Activated CD8-positive, alpha-beta T cell treated with anti-CD3 and anti-CD28 coated beads for 36 hours (primary cell): Measurements from ENCODE around the gene ALKAL2. TPM values are rescaled to one million over a fixed set of nuclear protein-coding genes. Genes with fewer than 3 reads are reported as not detected.
A peak's percentile ranks its signal among the peaks of the same experiment; 100 is the strongest.

Source experiments
- ATAC-seq: fragments of 200-7000 bp; cut with Tn5 transposase; one replicate; pipeline ENCODE4 v1.10.0; 2021; ENCODE audit warnings: mild to moderate bottlenecking, moderate library complexity
- CTCF ChIA-PET: fragments of 350-600 bp; sonication (Branson Sonifier 250); formaldehyde crosslinking; loops from one replicate; lab custom pipeline; 2021; ENCODE audit warnings: antibody characterized with exemption; lab: Charles Lee
- POLR2A ChIA-PET: fragments of 350-600 bp; sonication (Branson Sonifier 250); formaldehyde crosslinking; loops from one replicate; lab custom pipeline; 2021; ENCODE audit warnings: antibody characterized with exemption; lab: Charles Lee
- DNase-seq: peaks from one replicate; pipeline ENCODE4 v3.0.0-alpha.2; 2020
- H3K27ac Mint-ChIP-seq: one replicate; pipeline ENCODE4 v1.8.0; 2021; ENCODE audit warnings: mild to moderate bottlenecking, mixed read lengths
- H3K27me3 Mint-ChIP-seq: one replicate; pipeline ENCODE4 v1.8.0; 2021; ENCODE audit warnings: mixed read lengths
- H3K36me3 Mint-ChIP-seq: one replicate; pipeline ENCODE4 v1.8.0; 2021; ENCODE audit warnings: low read depth, mixed read lengths
- H3K4me1 Mint-ChIP-seq: one replicate; pipeline ENCODE4 v1.8.0; 2021; ENCODE audit warnings: low read depth, mixed read lengths
- H3K4me3 Mint-ChIP-seq: one replicate; pipeline ENCODE4 v1.8.0; 2021; ENCODE audit warnings: mild to moderate bottlenecking, moderate library complexity, mixed read lengths
- H3K9me3 Mint-ChIP-seq: one replicate; pipeline ENCODE4 v1.8.0; 2021; ENCODE audit warnings: mixed read lengths
- intact Hi-C: fragments of 100-400 bp; cut with micrococcal nuclease; formaldehyde crosslinking; loops from one replicate; pipeline ENCODE4 v1.10.0; 2022
- total RNA-seq, 2 experiments: library from RNA; stranded (reverse); gene quantifications; one replicate each; pipeline ENCODE4 v1.2.3, GENCODE V29; 2021
- TF ChIP-seq, protein P1 (sequence below): fragments of 200-600 bp; IDR thresholded peaks from one replicate; pipeline ENCODE4 v1.8.0; 2022; ENCODE audit warnings: antibody characterized with exemption, mild to moderate bottlenecking

The ALKAL2 gene
- total RNA-seq, 2 experiments from 2014 or later, result not detected

DNA sequence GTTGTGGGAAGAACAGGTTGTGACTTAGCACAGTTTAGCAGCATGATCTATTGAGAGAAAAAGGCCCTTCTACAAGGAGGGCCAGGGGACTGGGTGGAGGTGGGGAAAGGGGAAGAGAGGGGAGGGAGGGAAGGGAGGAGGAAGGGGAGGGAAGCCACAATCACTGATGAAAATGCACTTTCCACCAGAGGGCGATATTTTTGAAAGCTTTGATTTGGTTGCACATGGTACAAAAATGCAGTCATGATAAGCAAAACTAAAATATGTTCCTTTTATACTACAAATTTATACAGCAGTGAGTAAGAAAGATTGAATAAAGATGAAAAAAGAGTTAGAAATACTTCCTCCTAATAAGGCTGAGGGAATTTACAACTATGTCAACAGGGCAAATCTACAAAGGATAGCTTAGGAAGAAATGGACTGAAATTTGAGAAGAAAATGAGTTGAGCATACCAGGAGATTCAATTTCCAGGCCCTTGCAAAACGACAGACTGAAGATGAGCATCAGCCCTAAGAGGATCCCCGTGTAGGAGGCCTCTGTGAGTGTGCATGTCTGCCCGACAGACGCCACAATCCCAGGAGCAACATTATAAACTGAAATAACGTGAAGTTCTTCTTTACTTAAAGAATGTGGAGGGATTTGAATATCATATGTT lies 41.3 kb downstream of the ALKAL2 start:
- TF ChIP-seq, protein P1, sequence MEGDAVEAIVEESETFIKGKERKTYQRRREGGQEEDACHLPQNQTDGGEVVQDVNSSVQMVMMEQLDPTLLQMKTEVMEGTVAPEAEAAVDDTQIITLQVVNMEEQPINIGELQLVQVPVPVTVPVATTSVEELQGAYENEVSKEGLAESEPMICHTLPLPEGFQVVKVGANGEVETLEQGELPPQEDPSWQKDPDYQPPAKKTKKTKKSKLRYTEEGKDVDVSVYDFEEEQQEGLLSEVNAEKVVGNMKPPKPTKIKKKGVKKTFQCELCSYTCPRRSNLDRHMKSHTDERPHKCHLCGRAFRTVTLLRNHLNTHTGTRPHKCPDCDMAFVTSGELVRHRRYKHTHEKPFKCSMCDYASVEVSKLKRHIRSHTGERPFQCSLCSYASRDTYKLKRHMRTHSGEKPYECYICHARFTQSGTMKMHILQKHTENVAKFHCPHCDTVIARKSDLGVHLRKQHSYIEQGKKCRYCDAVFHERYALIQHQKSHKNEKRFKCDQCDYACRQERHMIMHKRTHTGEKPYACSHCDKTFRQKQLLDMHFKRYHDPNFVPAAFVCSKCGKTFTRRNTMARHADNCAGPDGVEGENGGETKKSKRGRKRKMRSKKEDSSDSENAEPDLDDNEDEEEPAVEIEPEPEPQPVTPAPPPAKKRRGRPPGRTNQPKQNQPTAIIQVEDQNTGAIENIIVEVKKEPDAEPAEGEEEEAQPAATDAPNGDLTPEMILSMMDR, result peak; percentile 70
- Mint-ChIP-seq H3K27ac (no peak overlapping the region), H3K4me3 (no peak overlapping the region), H3K9me3 (no peaks in the 10 kb centered on the region), H3K36me3 (peaks cover 29% of the 10 kb centered on the region), H3K27me3 (no peaks in the 10 kb centered on the region), H3K4me1 (peaks cover 3% of the 10 kb centered on the region)
- DNase-seq (peak; percentile 37), ATAC-seq (no peak)
- intact Hi-C loops, result no loop called here
- POLR2A ChIA-PET, result interaction anchor here (1.2 kb wide), 1 partner anchor 43 kb away, joined by 3 read pairs; no protein-coding TSS in a partner anchor
- CTCF ChIA-PET, result interaction anchor here (0.8 to 3.3 kb wide), 20 partner anchors 8 to 421 kb away, joined by 3 to 21 read pairs (median 4); partner anchors contain the start of gene ALKAL2

DNA sequence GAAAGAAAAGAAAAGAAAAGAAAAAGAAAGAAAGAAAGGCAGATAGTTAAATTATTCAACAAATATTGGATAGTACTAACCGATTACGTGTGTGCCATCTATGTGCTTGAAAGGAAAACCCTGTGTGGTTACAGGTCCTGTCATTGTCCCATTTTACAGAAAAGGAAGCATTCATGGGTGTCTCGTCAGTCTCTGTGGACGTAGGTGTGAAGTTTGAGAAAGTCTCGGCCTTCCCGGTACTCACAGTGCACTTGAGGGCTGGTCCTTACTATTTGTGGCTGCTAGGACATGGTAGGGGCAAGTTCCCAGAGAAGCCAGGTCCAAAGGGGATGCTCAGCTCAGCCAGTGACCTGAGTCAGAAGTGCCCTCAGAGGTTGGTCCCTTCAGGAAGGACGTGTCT lies 43.3 kb downstream of the ALKAL2 start:
- H3K36me3 Mint-ChIP-seq, result peaks cover 37% of the 10 kb centered on the region
- ATAC-seq, result no peak

DNA sequence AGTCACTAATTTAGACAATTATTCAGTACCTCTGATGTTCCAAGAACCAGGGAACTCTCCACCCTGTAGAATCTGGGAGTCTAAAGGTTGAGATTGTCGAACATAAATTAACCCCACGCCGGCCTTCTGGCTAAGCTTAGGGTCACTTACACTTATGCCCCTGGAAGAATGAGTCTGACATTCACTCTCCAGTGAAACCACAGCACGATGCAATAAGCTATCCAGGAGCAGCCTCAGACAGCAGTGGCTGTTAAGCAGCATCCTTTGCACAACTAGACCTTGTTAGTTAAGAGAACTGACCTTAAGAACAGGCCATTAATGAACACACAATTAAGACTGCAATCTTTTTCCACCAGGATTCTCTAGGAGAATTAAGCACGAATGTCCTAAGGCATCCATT lies 49.0 kb downstream of the ALKAL2 start:
- intact Hi-C loops, result no loop called here
- H3K27ac Mint-ChIP-seq, result no peak overlapping the region
- H3K9me3 Mint-ChIP-seq, result peaks cover 2% of the 10 kb centered on the region
- DNase-seq, result no peak
- TF ChIP-seq, protein P1, result no peak
- no peak overlapping the region for H3K4me3 Mint-ChIP-seq
- POLR2A ChIA-PET, result no interaction called here
- ATAC-seq, result no peak
- peaks cover 30% of the 10 kb centered on the region for H3K36me3 Mint-ChIP-seq
- peaks cover 9% of the 10 kb centered on the region for H3K4me1 Mint-ChIP-seq
- CTCF ChIA-PET, result interaction anchor here (1.5 to 4.1 kb wide), 3 partner anchors 9 to 51 kb away, joined by 3 to 21 read pairs (median 4); no protein-coding TSS in a partner anchor
- no peaks in the 10 kb centered on the region for H3K27me3 Mint-ChIP-seq

More for the DNA sequence above, 43.3 kb downstream of the ALKAL2 start:
- ChIA-PET CTCF (interaction anchor here (1.0 to 1.3 kb wide), 2 partner anchors 8 to 10 kb away, joined by 3 to 5 read pairs; no protein-coding TSS in a partner anchor), POLR2A (no interaction called here)
- H3K4me3 Mint-ChIP-seq, result no peak overlapping the region
- peaks cover 2% of the 10 kb centered on the region for H3K9me3 Mint-ChIP-seq
- TF ChIP-seq, protein P1, result no peak
- no peaks in the 10 kb centered on the region for H3K27me3 Mint-ChIP-seq
- no peak overlapping the region for H3K27ac Mint-ChIP-seq
- H3K4me1 Mint-ChIP-seq, result peaks cover 3% of the 10 kb centered on the region
- no peak for DNase-seq
- intact Hi-C loops, result no loop called here

DNA sequence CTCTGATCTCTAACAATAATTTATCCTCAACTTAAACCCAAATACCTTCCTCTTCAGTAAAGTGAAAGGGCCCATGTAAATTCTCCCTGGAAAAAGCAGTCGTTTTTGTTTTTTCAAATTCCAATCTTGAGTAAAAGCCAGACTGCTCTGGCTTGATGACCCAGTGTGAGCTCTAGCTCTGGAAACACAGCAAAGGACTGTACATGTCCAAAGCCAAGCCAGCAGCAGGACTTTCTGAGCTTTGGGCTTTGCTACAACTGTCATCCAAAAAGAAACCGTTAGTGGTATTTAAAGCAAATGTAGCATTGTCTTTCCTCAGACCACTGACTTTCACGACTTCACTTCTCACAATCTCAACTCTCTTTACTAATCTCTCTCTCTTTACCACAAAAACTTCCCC lies 49.5 kb downstream of the ALKAL2 start:
- Mint-ChIP-seq H3K36me3 (peaks cover 28% of the 10 kb centered on the region), H3K9me3 (peaks cover 2% of the 10 kb centered on the region), H3K4me3 (no peak overlapping the region), H3K27me3 (no peaks in the 10 kb centered on the region), H3K27ac (no peak overlapping the region), H3K4me1 (peaks cover 9% of the 10 kb centered on the region)
- DNase-seq, result no peak
- intact Hi-C loops, result no loop called here
- ChIA-PET CTCF (interaction anchor here (1.2 to 4.1 kb wide), 4 partner anchors 9 to 398 kb away, joined by 3 to 21 read pairs (median 4); no protein-coding TSS in a partner anchor), POLR2A (interaction anchor here (1.5 kb wide), 1 partner anchor 25 kb away, joined by 3 read pairs; the partner anchor contains the start of gene SH3YL1)
- TF ChIP-seq, protein P1, result no peak
- no peak for ATAC-seq

DNA sequence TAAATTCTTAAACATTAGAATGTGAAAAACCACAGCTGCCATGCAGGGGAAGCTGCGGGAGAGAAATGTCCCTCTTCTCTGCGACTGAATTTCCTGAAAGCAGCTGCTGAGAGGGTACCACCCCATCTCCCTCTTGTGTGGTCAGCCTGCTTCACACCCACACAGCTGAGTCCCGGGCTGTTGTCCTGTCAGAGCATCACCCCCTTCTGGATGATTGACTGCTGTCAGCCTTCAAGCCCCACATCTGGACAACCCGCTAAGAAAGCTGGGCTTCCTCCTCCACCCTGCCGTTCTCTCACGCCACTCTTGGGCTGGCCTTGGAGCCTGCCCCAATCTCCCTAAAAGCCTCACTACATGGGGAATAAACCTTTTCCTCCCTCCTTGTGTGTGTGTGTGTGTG lies 50.0 kb downstream of the ALKAL2 start:
- intact Hi-C loops, result no loop called here
- CTCF ChIA-PET, result interaction anchor here (1.2 to 4.1 kb wide), 3 partner anchors 10 to 399 kb away, joined by 3 to 21 read pairs (median 3); no protein-coding TSS in a partner anchor
- Mint-ChIP-seq H3K27me3 (no peaks in the 10 kb centered on the region), H3K27ac (no peak overlapping the region), H3K36me3 (peaks cover 26% of the 10 kb centered on the region), H3K4me1 (peaks cover 9% of the 10 kb centered on the region), H3K9me3 (peaks cover 2% of the 10 kb centered on the region), H3K4me3 (no peak overlapping the region)
- ATAC-seq, result no peak
- TF ChIP-seq, protein P1, result no peak
- DNase-seq, result no peak
- POLR2A ChIA-PET, result interaction anchor here (1.5 kb wide), 1 partner anchor 25 kb away, joined by 3 read pairs; the partner anchor contains the start of gene SH3YL1
